PC-9 (cell line): ENCODE measurements around the gene DNAJC3. TPM values are rescaled to one million over a fixed set of nuclear protein-coding genes. Genes with fewer than 3 reads are reported as not detected.

Experiments
- BruUV-seq: library from RNA; stranded (reverse); fragments of 400-500 nt; replicated peaks from 2 replicates; lab custom pipeline; 2021; lab: Mats Ljungman, UMichigan
- CTCF ChIA-PET: fragments of 300-600 bp; sonication (Branson Sonifier 250); formaldehyde crosslinking; loops from one replicate; lab custom pipeline; 2022; ENCODE audit warnings: antibody characterized with exemption; lab: Charles Lee
- POLR2A ChIA-PET: fragments of 300-600 bp; sonication (Branson Sonifier 250); formaldehyde crosslinking; loops from one replicate; lab custom pipeline; 2022; ENCODE audit warnings: antibody characterized with exemption; ENCODE audit not compliant: unreplicated experiment; lab: Charles Lee
- DNase-seq, 2 experiments: peaks; one replicate each; pipeline versions ENCODE4 v3.0.0 to v3.0.0-alpha.2; 2015 to 2022; ENCODE audit warnings: mixed read lengths in 1 of 2
- H2AFZ ChIP-seq: fragments of 200-600 bp; sonication (generic); 2 replicates; pipeline ENCODE4 v1.8.1; 2017; ENCODE audit warnings: antibody characterized with exemption
- H3F3A ChIP-seq: fragments of 200-600 bp; sonication (generic); 2 replicates; pipeline ENCODE4 v1.8.1; 2017; ENCODE audit warnings: antibody characterized with exemption, mild to moderate bottlenecking, low read depth; ENCODE audit not compliant: insufficient read depth
- H3K27ac ChIP-seq: fragments of 200-600 bp; sonication (generic); 2 replicates; pipeline ENCODE4 v1.6.1; 2016; ENCODE audit warnings: mixed run types
- H3K27me3 ChIP-seq: fragments of 200-600 bp; sonication (generic); 2 replicates; pipeline ENCODE4 v1.6.1; 2016; ENCODE audit warnings: low read depth, mixed run types; ENCODE audit not compliant: insufficient read depth
- H3K36me3 ChIP-seq: fragments of 200-600 bp; sonication (generic); 2 replicates; pipeline ENCODE4 v1.6.1; 2016; ENCODE audit warnings: low read depth, mixed run types
- H3K4me1 ChIP-seq: fragments of 200-600 bp; sonication (generic); replicated peaks from 2 replicates; pipeline ENCODE4 v1.6.1; 2016; ENCODE audit warnings: mixed run types; ENCODE audit not compliant: insufficient read depth
- H3K4me2 ChIP-seq: fragments of 200-600 bp; sonication (generic); 2 replicates; pipeline ENCODE4 v1.6.1; 2017; ENCODE audit warnings: mixed run types
- H3K4me3 ChIP-seq: fragments of 200-600 bp; sonication (generic); 2 replicates; pipeline ENCODE4 v1.6.1; 2016; ENCODE audit warnings: mixed run types
- H3K79me2 ChIP-seq: fragments of 200-600 bp; sonication (generic); 2 replicates; pipeline ENCODE4 v1.6.1; 2017; ENCODE audit warnings: low read depth, mixed run types
- H3K9me2 ChIP-seq: fragments of 200-600 bp; sonication (generic); 2 replicates; pipeline ENCODE4 v1.8.1; 2017; ENCODE audit warnings: mild to moderate bottlenecking; ENCODE audit not compliant: insufficient read depth
- H3K9me3 ChIP-seq: fragments of 200-600 bp; sonication (generic); 2 replicates; pipeline ENCODE4 v1.8.1; 2016; ENCODE audit warnings: low read depth; ENCODE audit not compliant: insufficient read depth
- H4K20me1 ChIP-seq: fragments of 200-600 bp; sonication (generic); 2 replicates; pipeline ENCODE4 v1.8.1; 2017; ENCODE audit not compliant: insufficient read depth
- EZH2 ChIP-seq: fragments of 200-600 bp; sonication (generic); IDR thresholded peaks from 2 replicates; pipeline ENCODE4 v1.8.0; 2017; ENCODE audit warnings: antibody characterized with exemption, low read depth
- intact Hi-C: fragments of 100-400 bp; cut with micrococcal nuclease; formaldehyde crosslinking; loops from one replicate; pipeline ENCODE4 v1.10.0; 2022; ENCODE audit not compliant: unreplicated experiment
- total RNA-seq: library from RNA; stranded (reverse); gene quantifications from 2 replicates; pipeline ENCODE4 v1.2.3, GENCODE V29; 2021
- TF ChIP-seq, protein P1 (sequence below): fragments of 200-600 bp; sonication (generic); conservative IDR thresholded peaks from 2 replicates; pipeline ENCODE4 v1.6.1; 2017; ENCODE audit warnings: mixed run types, antibody characterized with exemption, mild to moderate bottlenecking, moderate library complexity

DNAJC3 gene
- total RNA-seq, 1 experiment from 2014 or later: 10.5 TPM

DNA sequence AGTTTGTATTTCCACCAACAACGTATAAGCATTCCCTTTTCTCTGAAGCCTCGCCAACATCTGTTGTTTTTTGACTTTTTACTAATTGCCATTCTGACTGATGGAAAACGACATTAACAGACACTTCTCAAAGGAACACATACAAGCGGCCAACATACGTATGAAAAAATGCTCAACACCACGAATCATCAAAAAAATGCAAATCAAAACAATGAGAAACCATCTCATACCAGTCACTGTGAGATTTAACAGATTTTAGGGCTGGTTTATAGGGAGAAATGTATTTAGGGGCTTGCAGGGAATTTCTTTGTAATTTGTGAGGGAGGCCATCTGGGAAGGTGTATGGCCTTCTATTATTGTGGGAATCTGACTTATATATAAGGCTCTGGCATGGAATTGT, 29.6 kb upstream of the DNAJC3 start:
- H3K27ac ChIP-seq: no peak overlapping the region
- H3K36me3 ChIP-seq: no peaks in the 10 kb centered on the region
- intact Hi-C loops: no loop called here
- H3K27me3 ChIP-seq: no peaks in the 10 kb centered on the region
- POLR2A ChIA-PET: no interaction called here
- H3K4me3 ChIP-seq: no peak overlapping the region
- DNase-seq: no peak
- H3K4me1 ChIP-seq: peaks cover 10% of the 10 kb centered on the region
- CTCF ChIA-PET: no interaction called here
- peaks cover 9% of the 10 kb centered on the region; the same call in 1 of the 2 replicates for H3K9me3 ChIP-seq
- no peak for TF ChIP-seq EZH2
- TF ChIP-seq, protein P1, sequence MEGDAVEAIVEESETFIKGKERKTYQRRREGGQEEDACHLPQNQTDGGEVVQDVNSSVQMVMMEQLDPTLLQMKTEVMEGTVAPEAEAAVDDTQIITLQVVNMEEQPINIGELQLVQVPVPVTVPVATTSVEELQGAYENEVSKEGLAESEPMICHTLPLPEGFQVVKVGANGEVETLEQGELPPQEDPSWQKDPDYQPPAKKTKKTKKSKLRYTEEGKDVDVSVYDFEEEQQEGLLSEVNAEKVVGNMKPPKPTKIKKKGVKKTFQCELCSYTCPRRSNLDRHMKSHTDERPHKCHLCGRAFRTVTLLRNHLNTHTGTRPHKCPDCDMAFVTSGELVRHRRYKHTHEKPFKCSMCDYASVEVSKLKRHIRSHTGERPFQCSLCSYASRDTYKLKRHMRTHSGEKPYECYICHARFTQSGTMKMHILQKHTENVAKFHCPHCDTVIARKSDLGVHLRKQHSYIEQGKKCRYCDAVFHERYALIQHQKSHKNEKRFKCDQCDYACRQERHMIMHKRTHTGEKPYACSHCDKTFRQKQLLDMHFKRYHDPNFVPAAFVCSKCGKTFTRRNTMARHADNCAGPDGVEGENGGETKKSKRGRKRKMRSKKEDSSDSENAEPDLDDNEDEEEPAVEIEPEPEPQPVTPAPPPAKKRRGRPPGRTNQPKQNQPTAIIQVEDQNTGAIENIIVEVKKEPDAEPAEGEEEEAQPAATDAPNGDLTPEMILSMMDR: no peak
- H2AFZ ChIP-seq: no peak overlapping the region
- H4K20me1 ChIP-seq: no peaks in the 10 kb centered on the region
- no TSS peak for BruUV-seq
- no peaks in the 10 kb centered on the region for H3K79me2 ChIP-seq
- no peaks in the 10 kb centered on the region for H3F3A ChIP-seq
- H3K4me2 ChIP-seq: no peak overlapping the region
- no peaks in the 10 kb centered on the region for H3K9me2 ChIP-seq

DNA sequence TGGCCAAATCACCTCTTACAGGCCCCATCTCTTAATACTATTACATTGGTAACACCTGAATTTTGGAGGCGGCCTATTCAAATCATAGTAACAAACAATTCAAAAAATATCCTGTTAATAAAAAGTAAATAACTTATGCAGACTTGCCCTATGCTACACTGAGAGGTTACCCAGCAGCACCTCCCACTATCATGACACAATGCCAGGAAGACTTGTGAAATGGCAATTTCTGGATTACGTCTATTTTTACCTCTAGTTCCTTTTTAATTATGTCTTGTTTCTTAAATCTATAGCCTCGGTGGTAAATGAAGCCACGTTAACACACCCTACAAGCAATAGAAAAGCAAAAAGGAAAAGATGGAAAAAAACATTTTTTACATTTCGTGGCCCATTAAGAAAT, 26.2 kb upstream of the DNAJC3 start:
- Histone ChIP-seq H3K4me1 (peaks cover 10% of the 10 kb centered on the region), H3K36me3 (no peaks in the 10 kb centered on the region), H3K79me2 (no peaks in the 10 kb centered on the region), H2AFZ (no peak overlapping the region), H3K27ac (no peak overlapping the region), H3K27me3 (no peaks in the 10 kb centered on the region), H3F3A (no peaks in the 10 kb centered on the region), H3K9me3 (peaks cover 9% of the 10 kb centered on the region; the same call in 1 of the 2 replicates), H3K4me2 (no peak overlapping the region), H4K20me1 (no peaks in the 10 kb centered on the region), H3K4me3 (no peak overlapping the region), H3K9me2 (no peaks in the 10 kb centered on the region)
- BruUV-seq: no TSS peak
- TF ChIP-seq, protein P1: no peak
- TF ChIP-seq EZH2: no peak
- POLR2A ChIA-PET: no interaction called here
- CTCF ChIA-PET: no interaction called here
- DNase-seq: no peak
- intact Hi-C loops: no loop called here

DNA sequence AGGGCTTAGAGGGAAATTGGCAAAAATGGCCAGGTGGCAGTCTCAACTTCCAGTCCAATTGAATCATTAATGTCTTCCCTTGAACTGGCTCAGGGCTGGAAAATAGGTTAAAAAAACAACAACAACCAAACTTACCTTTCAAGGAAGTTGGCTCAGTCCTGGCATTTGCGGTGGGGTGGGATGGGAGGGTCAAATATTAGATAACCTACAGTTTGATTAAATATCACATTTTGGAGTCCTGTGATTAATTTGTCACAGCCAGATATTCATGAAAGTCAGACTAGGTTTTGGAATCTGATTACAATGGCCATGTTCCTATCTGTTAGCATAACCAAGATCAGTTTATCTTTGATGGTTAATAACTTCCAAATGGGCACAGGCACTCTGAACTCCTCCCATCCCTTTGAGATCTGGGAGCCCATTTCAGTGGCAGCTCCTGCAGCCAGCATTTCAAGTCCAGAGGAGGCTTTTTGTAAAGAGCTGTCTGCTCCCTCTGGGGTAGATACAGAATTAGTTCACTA, 24.6 kb upstream of the DNAJC3 start:
- Histone ChIP-seq H3F3A (peaks cover 13% of the 10 kb centered on the region; the same call in 1 of the 2 replicates), H3K9me2 (no peaks in the 10 kb centered on the region), H3K79me2 (no peaks in the 10 kb centered on the region), H3K4me1 (peaks cover 22% of the 10 kb centered on the region), H3K9me3 (peaks cover 9% of the 10 kb centered on the region; the same call in 1 of the 2 replicates), H4K20me1 (no peaks in the 10 kb centered on the region), H3K27me3 (no peaks in the 10 kb centered on the region), H3K36me3 (no peaks in the 10 kb centered on the region), H2AFZ (0 out of 2 replicates have a peak overlapping the region, but pooled peaks have one; percentile 4), H3K4me3 (no peak overlapping the region), H3K27ac (no peak overlapping the region), H3K4me2 (no peak overlapping the region)
- TF ChIP-seq, protein P1: no peak
- TF ChIP-seq EZH2: no peak
- no TSS peak for BruUV-seq
- CTCF ChIA-PET: interaction anchor here (0.6 kb wide), 1 partner anchor 243 kb away, joined by 6 read pairs; no protein-coding TSS in a partner anchor
- POLR2A ChIA-PET: no interaction called here
- DNase-seq: no peak
- intact Hi-C loops: no loop called here
